Mesendoderm (in vitro differentiated cells): Measurements from ENCODE around the gene WNK2.

Source experiments
- DNase-seq: peaks from one replicate; pipeline ENCODE4 v3.0.0; 2013
- H2AK5ac ChIP-seq: 2 replicates; pipeline ENCODE4 v1.6.1; 2013; ENCODE audit warnings: low read length, inconsistent platforms
- H2BK120ac ChIP-seq: 2 replicates; pipeline ENCODE4 v1.6.1; 2013; ENCODE audit warnings: low read depth, mild to moderate bottlenecking, low read length, moderate library complexity, mixed read lengths
- H2BK15ac ChIP-seq: replicated peaks from 2 replicates; pipeline ENCODE4 v1.6.1; 2013; ENCODE audit warnings: low read depth, mild to moderate bottlenecking, moderate library complexity
- H2BK5ac ChIP-seq: 2 replicates; pipeline ENCODE4 v1.6.1; 2013; ENCODE audit warnings: low read length, inconsistent platforms
- H3K18ac ChIP-seq: 2 replicates; pipeline ENCODE4 v1.6.1; 2013; ENCODE audit warnings: mild to moderate bottlenecking, low read length, mixed read lengths
- H3K23ac ChIP-seq: one replicate; pipeline ENCODE4 v1.6.1; 2013; ENCODE audit warnings: low read length
- H3K27ac ChIP-seq: 2 replicates; pipeline ENCODE4 v1.5.1; 2013; ENCODE audit warnings: low read depth, mild to moderate bottlenecking, inconsistent platforms, low read length, moderate library complexity
- H3K27me3 ChIP-seq: 2 replicates; pipeline ENCODE4 v1.6.1; 2013; ENCODE audit warnings: low read length, control low read depth, mild to moderate bottlenecking, inconsistent platforms; ENCODE audit not compliant: insufficient read depth, poor library complexity
- H3K36me3 ChIP-seq: 2 replicates; pipeline ENCODE4 v1.6.1; 2013; ENCODE audit warnings: low read length, inconsistent platforms; ENCODE audit not compliant: control insufficient read depth, insufficient read depth
- H3K4ac ChIP-seq: one replicate; pipeline ENCODE4 v1.6.1; 2013; ENCODE audit warnings: low read depth, mild to moderate bottlenecking, low read length, moderate library complexity
- H3K4me1 ChIP-seq: 2 replicates; pipeline ENCODE4 v1.6.1; 2013; ENCODE audit warnings: low read depth, low read length, inconsistent platforms; ENCODE audit not compliant: control insufficient read depth
- H3K4me2 ChIP-seq: 2 replicates; pipeline ENCODE4 v1.6.1; 2013; ENCODE audit warnings: low read length
- H3K4me3 ChIP-seq: 2 replicates; pipeline ENCODE4 v1.5.1; 2013; ENCODE audit warnings: mild to moderate bottlenecking, low read length
- H3K56ac ChIP-seq: one replicate; pipeline ENCODE4 v1.6.1; 2013; ENCODE audit warnings: low read length
- H3K79me1 ChIP-seq: 2 replicates; pipeline ENCODE4 v1.6.1; 2013; ENCODE audit warnings: low read length, inconsistent platforms
- H3K79me2 ChIP-seq: 2 replicates; pipeline ENCODE4 v1.6.1; 2013; ENCODE audit warnings: mild to moderate bottlenecking, low read length; ENCODE audit not compliant: control insufficient read depth, insufficient read depth
- H3K9ac ChIP-seq: 2 replicates; pipeline ENCODE4 v1.6.1; 2013; ENCODE audit warnings: low read length, inconsistent platforms
- H4K5ac ChIP-seq: one replicate; pipeline ENCODE4 v1.6.1; 2013; ENCODE audit warnings: low read length
- H4K8ac ChIP-seq: one replicate; pipeline ENCODE4 v1.6.1; 2013; ENCODE audit warnings: low read depth, mild to moderate bottlenecking, control low read depth, low read length, moderate library complexity
- WGBS: extraction: QIAGEN DNeasy Blood & Tissue Kit; methylation state at CpG from one replicate; pipeline ENCODE4 v1.1.7; 2013; ENCODE audit warnings: low lambda C conversion rate, missing lambda C conversion rate; ENCODE audit not compliant: insufficient coverage; ENCODE audit errors: extremely low coverage; 5-methylcytosine and 5-hydroxymethylcytosine counted together

Gene WNK2

DNA sequence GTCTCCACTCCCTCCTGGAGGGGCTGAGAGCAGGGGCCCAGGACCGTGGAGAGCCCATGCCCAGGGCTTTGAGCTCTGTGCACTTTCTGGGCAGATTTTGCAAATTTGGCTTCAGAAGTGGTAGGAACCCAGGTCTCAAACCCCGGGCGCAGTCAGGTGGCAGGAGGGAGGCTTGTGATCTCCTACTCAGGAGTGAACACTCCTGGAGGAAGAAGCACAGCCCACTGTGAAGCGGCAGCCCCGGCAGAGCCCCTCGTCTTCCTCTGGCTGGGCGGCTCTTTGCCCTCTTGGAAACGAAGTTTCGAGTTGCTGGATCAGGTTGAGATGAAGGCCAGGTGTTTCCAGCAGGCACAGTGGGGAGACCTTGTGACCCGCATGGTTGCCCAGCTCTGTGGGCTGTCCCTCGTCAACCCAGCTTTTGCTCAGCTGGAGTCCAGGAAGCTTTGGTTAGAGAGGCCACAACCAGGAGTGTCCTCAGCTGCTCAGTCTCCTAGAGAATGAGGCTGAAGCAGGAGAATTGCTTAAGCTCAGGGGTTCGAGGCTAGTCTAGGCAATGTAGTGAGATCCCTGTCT lies 48.5 kb downstream of the WNK2 start:
- Histone ChIP-seq H3K4me2 (no peak overlapping the region), H4K8ac (no peak overlapping the region), H2AK5ac (no peak overlapping the region), H3K56ac (no peak overlapping the region), H4K5ac (no peak overlapping the region), H2BK120ac (no peak overlapping the region), H3K4me1 (no peaks in the 10 kb centered on the region), H3K9ac (no peak overlapping the region), H3K27ac (no peak overlapping the region), H3K27me3 (no peaks in the 10 kb centered on the region), H3K4me3 (no peak overlapping the region), H3K4ac (no peak overlapping the region), H2BK15ac (no peak overlapping the region), H3K79me1 (no peaks in the 10 kb centered on the region), H2BK5ac (no peak overlapping the region), H3K36me3 (no peaks in the 10 kb centered on the region), H3K79me2 (no peaks in the 10 kb centered on the region), H3K23ac (no peak overlapping the region), H3K18ac (no peak overlapping the region)
- no CpG with 5 or more reads among the region's 12 CpGs for WGBS
- no peak for DNase-seq

DNA sequence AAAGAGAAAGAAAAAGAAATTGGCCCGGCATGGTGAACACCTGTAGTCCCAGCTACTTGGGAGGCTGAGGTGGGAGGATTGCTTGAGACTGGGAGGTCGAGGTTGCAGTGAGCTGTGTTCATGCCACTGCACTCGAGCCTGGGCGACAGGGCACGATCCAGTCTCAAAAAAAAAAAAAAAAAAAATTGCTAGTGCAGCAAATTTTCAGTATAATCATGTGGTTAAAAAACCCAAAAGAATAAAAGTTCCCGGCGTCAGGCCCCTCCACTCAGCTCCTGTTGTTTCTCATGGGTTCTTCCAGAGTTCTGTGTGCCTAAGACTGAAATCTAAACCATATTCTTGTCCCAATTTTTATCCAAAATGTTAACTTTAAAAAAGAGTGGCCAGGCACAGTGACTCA lies 49.1 kb downstream of the WNK2 start:
- DNase-seq = no peak
- H3K4me2 ChIP-seq = no peak overlapping the region
- H2AK5ac ChIP-seq = no peak overlapping the region
- no peak overlapping the region for H2BK15ac ChIP-seq
- no peak overlapping the region for H3K9ac ChIP-seq
- H3K36me3 ChIP-seq = no peaks in the 10 kb centered on the region
- no peak overlapping the region for H3K18ac ChIP-seq
- no peak overlapping the region for H4K5ac ChIP-seq
- no peaks in the 10 kb centered on the region for H3K79me1 ChIP-seq
- H3K23ac ChIP-seq = no peak overlapping the region
- H4K8ac ChIP-seq = no peak overlapping the region
- no CpG with 5 or more reads among the region's 7 CpGs for WGBS
- no peaks in the 10 kb centered on the region for H3K27me3 ChIP-seq
- H3K56ac ChIP-seq = no peak overlapping the region
- H3K79me2 ChIP-seq = no peaks in the 10 kb centered on the region
- no peaks in the 10 kb centered on the region for H3K4me1 ChIP-seq
- no peak overlapping the region for H2BK120ac ChIP-seq
- H3K4me3 ChIP-seq = no peak overlapping the region
- no peak overlapping the region for H3K27ac ChIP-seq
- no peak overlapping the region for H2BK5ac ChIP-seq
- no peak overlapping the region for H3K4ac ChIP-seq

DNA sequence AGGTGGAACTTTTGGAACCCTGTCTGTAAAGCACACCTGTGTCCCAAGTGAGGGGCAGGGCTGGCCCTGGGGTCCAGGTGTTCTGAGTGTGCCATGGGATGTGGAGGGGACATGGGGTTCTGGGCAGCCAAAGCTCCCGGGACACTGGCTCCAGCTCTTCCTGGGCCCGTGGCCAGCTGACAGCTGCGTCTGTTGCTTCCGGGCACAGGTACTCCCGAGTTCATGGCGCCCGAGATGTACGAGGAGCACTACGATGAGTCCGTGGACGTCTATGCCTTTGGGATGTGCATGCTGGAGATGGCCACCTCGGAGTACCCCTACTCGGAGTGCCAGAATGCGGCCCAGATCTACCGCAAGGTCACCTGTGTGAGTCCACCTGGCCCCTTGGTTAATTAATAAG lies 50.7 kb downstream of the WNK2 start:
- Histone ChIP-seq H3K9ac (no peak overlapping the region), H3K4me3 (no peak overlapping the region), H3K27me3 (no peaks in the 10 kb centered on the region), H2BK15ac (no peak overlapping the region), H3K4me2 (no peak overlapping the region), H3K4me1 (no peaks in the 10 kb centered on the region), H2BK120ac (no peak overlapping the region), H3K36me3 (no peaks in the 10 kb centered on the region), H3K27ac (no peak overlapping the region), H3K4ac (no peak overlapping the region), H2AK5ac (no peak overlapping the region), H3K79me1 (no peaks in the 10 kb centered on the region), H3K18ac (no peak overlapping the region), H4K5ac (no peak overlapping the region), H3K23ac (no peak overlapping the region), H4K8ac (no peak overlapping the region), H3K56ac (no peak overlapping the region), H3K79me2 (no peaks in the 10 kb centered on the region), H2BK5ac (no peak overlapping the region)
- no CpG with 5 or more reads among the region's 15 CpGs for WGBS
- DNase-seq = no peak

DNA sequence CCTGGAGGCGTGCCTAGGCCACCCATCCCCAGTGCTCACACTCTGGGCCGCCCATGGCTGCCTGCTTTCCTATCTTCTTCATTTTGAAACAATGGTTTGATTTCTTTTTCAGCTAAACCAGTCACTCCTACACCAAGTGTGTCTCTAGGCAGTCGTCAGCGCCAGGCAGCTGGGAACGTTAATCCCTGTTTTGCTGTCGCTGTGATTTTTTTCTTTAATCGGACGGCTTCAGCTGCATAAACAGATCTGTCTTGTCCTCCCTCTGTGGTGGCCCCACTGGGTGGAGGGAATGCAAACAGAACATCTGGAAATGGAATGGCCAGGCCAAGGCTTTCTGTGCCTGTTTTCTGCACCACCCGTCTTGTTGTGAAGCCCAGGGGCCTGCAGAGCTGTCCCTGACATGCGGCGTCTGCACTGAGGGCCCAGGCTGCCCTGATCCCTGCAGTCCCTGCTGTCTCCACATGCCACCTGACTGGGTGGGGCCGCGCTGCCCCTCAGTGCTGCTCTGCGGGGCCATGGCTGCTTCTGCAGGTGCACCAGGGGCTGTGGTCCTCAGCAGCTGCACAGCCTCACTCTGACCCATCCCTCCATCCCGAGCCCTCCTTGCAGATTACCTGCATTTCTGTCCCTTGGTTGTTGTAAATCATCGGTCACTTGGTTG lies 51.5 kb downstream of the WNK2 start:
- no peaks in the 10 kb centered on the region for H3K36me3 ChIP-seq
- H3K4me1 ChIP-seq = no peaks in the 10 kb centered on the region
- no peak overlapping the region for H2BK15ac ChIP-seq
- H2BK120ac ChIP-seq = no peak overlapping the region
- no peak overlapping the region for H3K56ac ChIP-seq
- no peak overlapping the region for H4K5ac ChIP-seq
- no peak overlapping the region for H3K18ac ChIP-seq
- H2AK5ac ChIP-seq = no peak overlapping the region
- H3K79me2 ChIP-seq = no peaks in the 10 kb centered on the region
- H2BK5ac ChIP-seq = no peak overlapping the region
- H3K4me2 ChIP-seq = no peak overlapping the region
- no peak overlapping the region for H3K27ac ChIP-seq
- no peak overlapping the region for H3K4ac ChIP-seq
- no peak overlapping the region for H3K4me3 ChIP-seq
- H3K79me1 ChIP-seq = no peaks in the 10 kb centered on the region
- DNase-seq = no peak
- WGBS = no CpG with 5 or more reads among the region's 16 CpGs
- H3K27me3 ChIP-seq = no peaks in the 10 kb centered on the region
- no peak overlapping the region for H4K8ac ChIP-seq
- no peak overlapping the region for H3K9ac ChIP-seq
- no peak overlapping the region for H3K23ac ChIP-seq

DNA sequence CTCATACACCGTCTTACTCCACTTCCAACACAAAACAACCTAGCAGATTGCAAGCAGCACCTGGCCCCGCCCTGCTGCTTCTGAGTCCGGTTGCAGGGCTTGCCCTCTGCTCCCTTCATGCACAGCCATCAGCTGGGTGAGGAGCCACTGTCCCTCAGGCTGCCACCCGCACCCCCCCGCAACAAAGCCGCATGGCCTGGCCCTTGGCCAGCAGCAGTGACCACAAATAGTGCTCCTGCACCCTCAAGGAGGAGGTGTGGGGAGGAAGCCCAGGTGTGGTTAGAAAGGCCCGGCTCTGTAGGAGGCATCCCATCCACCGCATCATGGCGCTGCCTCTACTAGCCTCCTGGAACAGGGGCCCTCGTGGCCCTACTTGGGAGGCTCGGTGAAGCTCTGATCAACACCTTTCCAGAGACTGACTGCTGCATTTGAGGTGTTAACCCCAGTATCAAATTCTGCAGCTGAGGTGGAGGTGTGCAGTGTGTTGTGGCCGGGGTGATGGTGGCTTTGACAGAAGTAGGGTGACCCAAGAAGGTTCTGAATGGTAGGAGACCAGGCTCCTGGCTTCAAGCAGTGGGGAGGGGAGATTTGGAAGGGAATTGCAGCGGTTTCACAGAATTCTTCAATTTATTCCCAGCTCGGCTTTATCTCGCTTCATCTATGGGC lies 52.7 kb downstream of the WNK2 start:
- no peaks in the 10 kb centered on the region for H3K27me3 ChIP-seq
- no peak overlapping the region for H3K18ac ChIP-seq
- no peak overlapping the region for H3K23ac ChIP-seq
- no peak overlapping the region for H3K4me2 ChIP-seq
- H4K5ac ChIP-seq = no peak overlapping the region
- no peak overlapping the region for H3K56ac ChIP-seq
- no peak overlapping the region for H3K4ac ChIP-seq
- H3K9ac ChIP-seq = no peak overlapping the region
- H3K79me1 ChIP-seq = no peaks in the 10 kb centered on the region
- H4K8ac ChIP-seq = no peak overlapping the region
- no peak for DNase-seq
- H3K4me1 ChIP-seq = no peaks in the 10 kb centered on the region
- no peaks in the 10 kb centered on the region for H3K36me3 ChIP-seq
- H2BK120ac ChIP-seq = no peak overlapping the region
- no peak overlapping the region for H2AK5ac ChIP-seq
- WGBS = no CpG with 5 or more reads among the region's 15 CpGs
- no peaks in the 10 kb centered on the region for H3K79me2 ChIP-seq
- H2BK15ac ChIP-seq = no peak overlapping the region
- H2BK5ac ChIP-seq = no peak overlapping the region
- no peak overlapping the region for H3K27ac ChIP-seq
- no peak overlapping the region for H3K4me3 ChIP-seq
